T-helper 2 cell (primary cell): ENCODE data around the gene MUC5B.
A peak's percentile ranks its signal among the peaks of the same experiment; 100 is the strongest.

Experiments used
- DNase-seq, 5 experiments: peaks; one replicate each; pipeline versions ENCODE4 v3.0.0 to v3.0.0-alpha.2; 2012 to 2022

MUC5B gene

GRCh38 chr11:1192741-1193325 is 30.0 kb upstream of the MUC5B start:
- DNase-seq: no peak

GRCh38 chr11:1193326-1194230 is 29.3 kb upstream of the MUC5B start:
- no peak for DNase-seq

GRCh38 chr11:1194231-1194976 is 28.5 kb upstream of the MUC5B start:
- DNase-seq: no peak

GRCh38 chr11:1194977-1195681 is 27.7 kb upstream of the MUC5B start:
- no peak for DNase-seq

GRCh38 chr11:1195682-1196515 is 27.0 kb upstream of the MUC5B start:
- no peak for DNase-seq

- no peak for DNase-seq
Measured at GRCh38 chr11:1196516-1197391, 26.1 kb upstream of the MUC5B start.

- DNase-seq: no peak
Measured at GRCh38 chr11:1197431-1197885, 25.4 kb upstream of the MUC5B start.

GRCh38 chr11:1197886-1198560 is 24.8 kb upstream of the MUC5B start:
- DNase-seq: no peak

- peak in 1 of 5 experiments; percentile 6 for DNase-seq
Measured at GRCh38 chr11:1198561-1199240, 24.2 kb upstream of the MUC5B start.

GRCh38 chr11:1199241-1199750 is 23.6 kb upstream of the MUC5B start:
- no peak for DNase-seq

- DNase-seq: no peak
Measured at GRCh38 chr11:1199751-1200610, 22.9 kb upstream of the MUC5B start.

- DNase-seq: no peak
Measured at GRCh38 chr11:1200611-1201191, 22.2 kb upstream of the MUC5B start.

GRCh38 chr11:1201395-1202153 is 21.3 kb upstream of the MUC5B start:
- peak in 1 of 5 experiments; percentile 35 for DNase-seq

- no peak for DNase-seq
Measured at GRCh38 chr11:1202154-1202775, 20.6 kb upstream of the MUC5B start.

- DNase-seq: peak; percentile 23 to 50 (median 43)
Measured at GRCh38 chr11:1202776-1203504, 19.9 kb upstream of the MUC5B start.
